B cell (primary cell): Measurements from ENCODE around the gene NLGN1. TPM values are rescaled to one million over a fixed set of nuclear protein-coding genes. Genes with fewer than 3 reads are reported as not detected.

Source experiments
- ATAC-seq: fragments of 200-7000 bp; cut with Tn5 transposase; one replicate; pipeline ENCODE4 v1.10.0; 2021; ENCODE audit warnings: low read depth, mild to moderate bottlenecking, moderate number of reproducible peaks, moderate library complexity
- CTCF ChIA-PET: fragments of 350-600 bp; sonication (Branson Sonifier 250); formaldehyde crosslinking; loops from one replicate; lab custom pipeline; 2021; ENCODE audit warnings: antibody characterized with exemption, inconsistent platforms; lab: Charles Lee
- POLR2A ChIA-PET: fragments of 350-600 bp; sonication (Branson Sonifier 250); formaldehyde crosslinking; loops from one replicate; lab custom pipeline; 2021; ENCODE audit warnings: antibody characterized with exemption; lab: Charles Lee
- DNase-seq: peaks from one replicate; pipeline ENCODE4 v3.0.0; 2013
- H2AFZ ChIP-seq: 2 replicates; pipeline ENCODE4 v1.6.1; 2012; ENCODE audit warnings: mild to moderate bottlenecking, low read depth, low read length; ENCODE audit not compliant: insufficient read depth, poor library complexity, severe bottlenecking
- H3K27ac ChIP-seq, 2 donors: 1 replicate in 1 of 2; 2 replicates in 1 of 2; pipeline ENCODE4 v1.5.1; 2012 to 2013; ENCODE audit warnings: low read length in 2 of 2, mild to moderate bottlenecking in 2 of 2, moderate library complexity in 1 of 2
- H3K27me3 ChIP-seq, 4 experiments: fragments of 200-600 bp in 1 of 4; sonication (generic) in 1 of 4; replicated peaks in 1 of 4; 1 replicate in 2 of 4; 2 replicates in 2 of 4; pipeline versions ENCODE4 v1.6.1 to v1.7.0; 2013 to 2016; ENCODE audit warnings: low read length in 3 of 4, mild to moderate bottlenecking in 2 of 4, mixed read lengths in 1 of 4, moderate library complexity in 1 of 4; ENCODE audit not compliant: insufficient read depth in 4 of 4, control insufficient read depth in 3 of 4; ENCODE audit errors: control extremely low read depth in 1 of 4
- H3K36me3 ChIP-seq, 2 experiments: replicated peaks in 1 of 2; 1 replicate in 1 of 2; 2 replicates in 1 of 2; pipeline versions ENCODE4 v1.6.1 to v1.7.1; 2013; ENCODE audit warnings: low read length in 1 of 2; ENCODE audit not compliant: insufficient read depth in 2 of 2, control insufficient read depth in 1 of 2; ENCODE audit errors: control extremely low read depth in 1 of 2, extremely low read depth in 1 of 2
- H3K4me1 ChIP-seq, 2 donors: fragments of 200-600 bp in 1 of 2; sonication (generic) in 1 of 2; 1 replicate in 1 of 2; 2 replicates in 1 of 2; pipeline versions ENCODE4 v1.5.1 to v1.6.1; 2013 to 2017; ENCODE audit warnings: low read length in 2 of 2; ENCODE audit not compliant: control insufficient read depth in 2 of 2, insufficient read depth in 2 of 2
- H3K4me2 ChIP-seq: replicated peaks from 2 replicates; pipeline ENCODE3; 2012; ENCODE audit warnings: mild to moderate bottlenecking, low read depth, low read length; ENCODE audit not compliant: poor library complexity, severe bottlenecking
- H3K4me3 ChIP-seq, 5 experiments: fragments of 200-600 bp in 1 of 5; sonication (generic) in 1 of 5; 1 replicate in 3 of 5; 2 replicates in 2 of 5; pipeline versions ENCODE4 v1.5.1 to v1.7.0; 2011 to 2016; ENCODE audit warnings: low read length in 4 of 5, mild to moderate bottlenecking in 4 of 5, low read depth in 2 of 5, control low read depth in 1 of 5, moderate library complexity in 1 of 5; ENCODE audit not compliant: insufficient read depth in 1 of 5; ENCODE audit errors: control extremely low read depth in 1 of 5, extremely low read depth in 1 of 5
- H3K79me2 ChIP-seq: fragments of 200-600 bp; sonication (generic); one replicate; pipeline ENCODE4 v1.6.0; 2016; ENCODE audit warnings: low read length; ENCODE audit not compliant: control insufficient read depth, insufficient read depth
- H3K9ac ChIP-seq: fragments of 200-600 bp; sonication (generic); 2 replicates; pipeline ENCODE4 v1.6.1; 2017; ENCODE audit warnings: mild to moderate bottlenecking, low read length, moderate library complexity
- H3K9me3 ChIP-seq, 3 donors: one replicate each; pipeline versions ENCODE4 v1.6.1 to v1.7.1; 2013; ENCODE audit warnings: low read length in 2 of 3; ENCODE audit not compliant: control insufficient read depth in 2 of 3, insufficient read depth in 1 of 3; ENCODE audit errors: control extremely low read depth in 1 of 3
- H4K20me1 ChIP-seq: 2 replicates; pipeline ENCODE4 v1.6.0; 2012; ENCODE audit warnings: mild to moderate bottlenecking, low read length; ENCODE audit not compliant: insufficient read depth, control insufficient read depth, poor library complexity, severe bottlenecking
- H3K27ac Mint-ChIP-seq: one replicate; pipeline ENCODE4 v1.8.0; 2021; ENCODE audit warnings: mixed read lengths
- H3K27me3 Mint-ChIP-seq: one replicate; pipeline ENCODE4 v1.8.0; 2021; ENCODE audit warnings: mixed read lengths
- H3K4me1 Mint-ChIP-seq: one replicate; pipeline ENCODE4 v1.8.0; 2021; ENCODE audit warnings: mixed read lengths
- H3K4me3 Mint-ChIP-seq: one replicate; pipeline ENCODE4 v1.8.0; 2021; ENCODE audit warnings: mixed read lengths
- H3K9me3 Mint-ChIP-seq: one replicate; pipeline ENCODE4 v1.8.0; 2022; ENCODE audit warnings: mixed read lengths; ENCODE audit not compliant: insufficient read depth
- CTCF ChIP-seq: fragments of 200-600 bp; IDR thresholded peaks from one replicate; pipeline ENCODE4 v1.8.0; 2022; ENCODE audit warnings: antibody characterized with exemption, mild to moderate bottlenecking
- EZH2 ChIP-seq: IDR thresholded peaks from 2 replicates; pipeline ENCODE4 v1.6.1; 2012; ENCODE audit warnings: borderline replicate concordance, low read depth, mild to moderate bottlenecking, moderate library complexity, low read length; ENCODE audit not compliant: insufficient read depth, poor library complexity, severe bottlenecking
- WGBS: methylation state at CpG from one replicate; pipeline ENCODE4 v1.1.5; 2013; ENCODE audit warnings: missing lambda C conversion rate; ENCODE audit not compliant: insufficient coverage; 5-methylcytosine and 5-hydroxymethylcytosine counted together
- intact Hi-C: fragments of 100-400 bp; cut with micrococcal nuclease; formaldehyde crosslinking; loops from one replicate; pipeline ENCODE4 v1.10.0; 2022
- polyA plus RNA-seq: library from polyadenylated mRNA; depleted of rRNA; stranded (reverse); fragments of >200 nt; gene quantifications from 2 replicates; pipeline ENCODE4 v1.2.3, GENCODE V29; 2012
- total RNA-seq, 2 donors: library from RNA; stranded (reverse); fragments of 120-200 nt in 1 of 2; gene quantifications; 1 replicate in 1 of 2; 2 replicates in 1 of 2; pipeline versions ENCODE4 v1.2.3 to v1.2.4, GENCODE V29; 2013 to 2022

Gene NLGN1
- total and polyA plus RNA-seq, 2 donors (not counting 1 experiment from before 2014, with no cell fraction given) = not detected

- Mint-ChIP-seq H3K4me3 (no peak overlapping the region), H3K4me1 (no peaks in the 10 kb centered on the region), H3K9me3 (no peaks in the 10 kb centered on the region), H3K27ac (no peak overlapping the region), H3K27me3 (no peaks in the 10 kb centered on the region)
- TF ChIP-seq CTCF (no peak), EZH2 (no peak)
- Histone ChIP-seq H3K36me3 (no peaks in the 10 kb centered on the region), H3K9me3 (no peaks in the 10 kb centered on the region), H3K4me1 (no peaks in the 10 kb centered on the region), H4K20me1 (no peaks in the 10 kb centered on the region), H3K79me2 (no peaks in the 10 kb centered on the region), H3K4me3 (no peak overlapping the region), H2AFZ (no peak overlapping the region), H3K9ac (no peak overlapping the region), H3K27ac (no peak overlapping the region), H3K4me2 (no peak overlapping the region), H3K27me3 (no peaks in the 10 kb centered on the region)
- ATAC-seq (no peak), DNase-seq (no peak)
- ChIA-PET CTCF (no interaction called here), POLR2A (no interaction called here)
- 92% methylated on average over 4 of the region's 5 CpGs for WGBS
- intact Hi-C loops = no loop called here
Measured at GRCh38 chr3:174132421-174133042, 735.0 kb downstream of the NLGN1 start.

- DNase-seq = no peak
- ATAC-seq = no peak
- no peak overlapping the region for H3K27ac ChIP-seq
- CTCF ChIA-PET = no interaction called here
- peaks cover 10% of the 10 kb centered on the region for H3K9me3 Mint-ChIP-seq
- H3K4me2 ChIP-seq = no peak overlapping the region
- H2AFZ ChIP-seq = no peak overlapping the region
- WGBS = no CpG with 5 or more reads among the region's 1 CpG
- H3K27me3 ChIP-seq = no peaks in the 10 kb centered on the region
- H3K27ac Mint-ChIP-seq = no peak overlapping the region
- no peak overlapping the region for H3K9ac ChIP-seq
- no peak overlapping the region for H3K4me3 Mint-ChIP-seq
- TF ChIP-seq EZH2 (no peak), CTCF (no peak)
- H3K9me3 ChIP-seq = peaks cover 0 to 3% (median 0%) of the 10 kb centered on the region in 3 donors
- H3K27me3 Mint-ChIP-seq = no peaks in the 10 kb centered on the region
- H3K4me3 ChIP-seq = no peak overlapping the region
- H4K20me1 ChIP-seq = no peaks in the 10 kb centered on the region
- H3K4me1 Mint-ChIP-seq = no peaks in the 10 kb centered on the region
- POLR2A ChIA-PET = no interaction called here
- no peaks in the 10 kb centered on the region for H3K4me1 ChIP-seq
- H3K79me2 ChIP-seq = no peaks in the 10 kb centered on the region
- no peaks in the 10 kb centered on the region for H3K36me3 ChIP-seq
- intact Hi-C loops = no loop called here
Measured at GRCh38 chr3:174146008-174146407, 748.5 kb downstream of the NLGN1 start.
